ENCODE measurements around the gene FYN. TPM values are rescaled to one million over a fixed set of nuclear protein-coding genes. Genes with fewer than 3 reads are reported as not detected.

Gene FYN
- total and polyA plus RNA-seq, 2 experiments from 2014 or later: 58.6 to 166 TPM

- TF ChIP-seq EZH2phosphoT487 (IDR thresholded peaks at IDR 0.05; ENCODE audit: insufficient read depth, low read depth): no peak
- no peak for TF ChIP-seq EZH2 (IDR thresholded peaks at IDR 0.05; ENCODE audit: insufficient read depth, poor library complexity, severe bottlenecking)
- WGBS, 2 experiments (ENCODE audit: low coverage in 1 of 2, low lambda C conversion rate in 2 of 2, missing lambda C conversion rate in 2 of 2): 21% methylated on average over 7 of the region's 7 CpGs
- no peaks in the 10 kb centered on the region for H3K9me2 ChIP-seq (ENCODE audit: insufficient read depth)
- no peaks in the 10 kb centered on the region for H4K20me1 ChIP-seq (ENCODE audit: insufficient read depth)
- no peak overlapping the region for H3K4me3 ChIP-seq
- no peak overlapping the region for H2AFZ ChIP-seq
- H3K79me2 ChIP-seq (ENCODE audit: insufficient read depth): peaks cover 69% of the 10 kb centered on the region
- no peaks in the 10 kb centered on the region for H3K36me3 ChIP-seq (ENCODE audit: low read depth)
- peak; percentile 90 for DNase-seq
- peaks cover 69% of the 10 kb centered on the region for H3K4me1 ChIP-seq (ENCODE audit: insufficient read depth)
- peaks cover 66% of the 10 kb centered on the region for H3F3A ChIP-seq (ENCODE audit: insufficient read depth)
- in situ Hi-C loops (cut with MboI): no loop called here
- peak overlapping the region; percentile 38 for H3K4me2 ChIP-seq (ENCODE audit: unreplicated experiment)
- peak overlapping the region; percentile 72 for H3K27ac ChIP-seq
- H3K9ac ChIP-seq: peak overlapping the region; percentile 25; the same call in 1 of the 2 replicates
- H3K9me3 ChIP-seq (ENCODE audit: low read depth): no peaks in the 10 kb centered on the region
- H3K27me3 ChIP-seq (replicated peaks; ENCODE audit: insufficient read depth): no peaks in the 10 kb centered on the region
Observed at GRCh38 chr6:111725446-111726112, 147.7 kb downstream of the FYN start.

- Histone ChIP-seq H3K9me3 (ENCODE audit: low read depth) (no peaks in the 10 kb centered on the region), H3K27me3 (replicated peaks; ENCODE audit: insufficient read depth) (no peaks in the 10 kb centered on the region), H2AFZ (no peak overlapping the region), H3K36me3 (ENCODE audit: low read depth) (no peaks in the 10 kb centered on the region), H3K79me2 (ENCODE audit: insufficient read depth) (peaks cover 69% of the 10 kb centered on the region), H4K20me1 (ENCODE audit: insufficient read depth) (no peaks in the 10 kb centered on the region), H3K4me2 (ENCODE audit: unreplicated experiment) (peak overlapping the region; percentile 38), H3K4me1 (ENCODE audit: insufficient read depth) (peaks cover 71% of the 10 kb centered on the region), H3K4me3 (no peak overlapping the region), H3F3A (ENCODE audit: insufficient read depth) (peaks cover 76% of the 10 kb centered on the region), H3K27ac (peak overlapping the region; percentile 72), H3K9me2 (ENCODE audit: insufficient read depth) (no peaks in the 10 kb centered on the region), H3K9ac (peak overlapping the region; percentile 25; the same call in 1 of the 2 replicates)
- no peak for DNase-seq
- in situ Hi-C loops (cut with MboI): no loop called here
- WGBS, 2 experiments (ENCODE audit: low coverage in 1 of 2, low lambda C conversion rate in 2 of 2, missing lambda C conversion rate in 2 of 2): 65 to 68% methylated on average over 3 of the region's 3 CpGs
- TF ChIP-seq EZH2 (IDR thresholded peaks at IDR 0.05; ENCODE audit: insufficient read depth, poor library complexity, severe bottlenecking): no peak
Observed at GRCh38 chr6:111724505-111724904, 148.7 kb downstream of the FYN start.

GRCh38 chr6:111724039-111724438 is 149.2 kb downstream of the FYN start:
- H3K4me2 ChIP-seq (ENCODE audit: unreplicated experiment): peak overlapping the region; percentile 38
- in situ Hi-C loops (cut with MboI): no loop called here
- peaks cover 80% of the 10 kb centered on the region for H3F3A ChIP-seq (ENCODE audit: insufficient read depth)
- H3K9me3 ChIP-seq (ENCODE audit: low read depth): no peaks in the 10 kb centered on the region
- WGBS, 2 experiments (ENCODE audit: low coverage in 1 of 2, low lambda C conversion rate in 2 of 2, missing lambda C conversion rate in 2 of 2): 69 to 76% methylated on average over 5 of the region's 5 CpGs
- H3K36me3 ChIP-seq (ENCODE audit: low read depth): no peaks in the 10 kb centered on the region
- no peaks in the 10 kb centered on the region for H3K27me3 ChIP-seq (replicated peaks; ENCODE audit: insufficient read depth)
- no peak for DNase-seq
- no peaks in the 10 kb centered on the region for H4K20me1 ChIP-seq (ENCODE audit: insufficient read depth)
- peaks cover 69% of the 10 kb centered on the region for H3K79me2 ChIP-seq (ENCODE audit: insufficient read depth)
- no peak overlapping the region for H3K4me3 ChIP-seq
- H3K9ac ChIP-seq: no peak overlapping the region
- no peaks in the 10 kb centered on the region for H3K9me2 ChIP-seq (ENCODE audit: insufficient read depth)
- no peak overlapping the region for H2AFZ ChIP-seq
- peak overlapping the region; percentile 72 for H3K27ac ChIP-seq
- TF ChIP-seq EZH2 (IDR thresholded peaks at IDR 0.05; ENCODE audit: insufficient read depth, poor library complexity, severe bottlenecking): no peak
- TF ChIP-seq EZH2phosphoT487 (IDR thresholded peaks at IDR 0.05; ENCODE audit: insufficient read depth, low read depth): no peak
- H3K4me1 ChIP-seq (ENCODE audit: insufficient read depth): peaks cover 76% of the 10 kb centered on the region

- no peak overlapping the region for H3K4me2 ChIP-seq (ENCODE audit: unreplicated experiment)
- H3K9ac ChIP-seq: no peak overlapping the region
- H3K36me3 ChIP-seq (ENCODE audit: low read depth): no peaks in the 10 kb centered on the region
- H2AFZ ChIP-seq: no peak overlapping the region
- in situ Hi-C loops (cut with MboI): no loop called here
- H3F3A ChIP-seq (ENCODE audit: insufficient read depth): peaks cover 84% of the 10 kb centered on the region
- no peak overlapping the region for H3K4me3 ChIP-seq
- no peaks in the 10 kb centered on the region for H3K9me3 ChIP-seq (ENCODE audit: low read depth)
- H3K4me1 ChIP-seq (ENCODE audit: insufficient read depth): peaks cover 81% of the 10 kb centered on the region
- TF ChIP-seq EZH2 (IDR thresholded peaks at IDR 0.05; ENCODE audit: insufficient read depth, poor library complexity, severe bottlenecking) (no peak), EZH2phosphoT487 (IDR thresholded peaks at IDR 0.05; ENCODE audit: insufficient read depth, low read depth) (no peak)
- H3K27me3 ChIP-seq (replicated peaks; ENCODE audit: insufficient read depth): no peaks in the 10 kb centered on the region
- no peaks in the 10 kb centered on the region for H4K20me1 ChIP-seq (ENCODE audit: insufficient read depth)
- H3K79me2 ChIP-seq (ENCODE audit: insufficient read depth): peaks cover 68% of the 10 kb centered on the region
- 0 out of 2 replicates have a peak overlapping the region, but pooled peaks have one; percentile 25 for H3K27ac ChIP-seq
- 61 to 62% methylated on average over 7 of the region's 7 CpGs for WGBS, 2 experiments (ENCODE audit: low coverage in 1 of 2, low lambda C conversion rate in 2 of 2, missing lambda C conversion rate in 2 of 2)
- no peak for DNase-seq
- no peaks in the 10 kb centered on the region for H3K9me2 ChIP-seq (ENCODE audit: insufficient read depth)
Observed at GRCh38 chr6:111723412-111723970, 149.8 kb downstream of the FYN start.
